GM19452 (cell line): ENCODE results near the gene ADGRA1.
"Not testable (repeated sequence)": the region's sequence is repeated elsewhere in the genome, so short reads cannot be mapped to it uniquely, and the experiment has no call there.

Experiments used
- ATAC-seq: cut with Tn5 transposase; IDR thresholded peaks from one replicate; pipeline ENCODE4 v1.9.1; 2021; ENCODE audit not compliant: unreplicated experiment

ADGRA1 gene

DNA sequence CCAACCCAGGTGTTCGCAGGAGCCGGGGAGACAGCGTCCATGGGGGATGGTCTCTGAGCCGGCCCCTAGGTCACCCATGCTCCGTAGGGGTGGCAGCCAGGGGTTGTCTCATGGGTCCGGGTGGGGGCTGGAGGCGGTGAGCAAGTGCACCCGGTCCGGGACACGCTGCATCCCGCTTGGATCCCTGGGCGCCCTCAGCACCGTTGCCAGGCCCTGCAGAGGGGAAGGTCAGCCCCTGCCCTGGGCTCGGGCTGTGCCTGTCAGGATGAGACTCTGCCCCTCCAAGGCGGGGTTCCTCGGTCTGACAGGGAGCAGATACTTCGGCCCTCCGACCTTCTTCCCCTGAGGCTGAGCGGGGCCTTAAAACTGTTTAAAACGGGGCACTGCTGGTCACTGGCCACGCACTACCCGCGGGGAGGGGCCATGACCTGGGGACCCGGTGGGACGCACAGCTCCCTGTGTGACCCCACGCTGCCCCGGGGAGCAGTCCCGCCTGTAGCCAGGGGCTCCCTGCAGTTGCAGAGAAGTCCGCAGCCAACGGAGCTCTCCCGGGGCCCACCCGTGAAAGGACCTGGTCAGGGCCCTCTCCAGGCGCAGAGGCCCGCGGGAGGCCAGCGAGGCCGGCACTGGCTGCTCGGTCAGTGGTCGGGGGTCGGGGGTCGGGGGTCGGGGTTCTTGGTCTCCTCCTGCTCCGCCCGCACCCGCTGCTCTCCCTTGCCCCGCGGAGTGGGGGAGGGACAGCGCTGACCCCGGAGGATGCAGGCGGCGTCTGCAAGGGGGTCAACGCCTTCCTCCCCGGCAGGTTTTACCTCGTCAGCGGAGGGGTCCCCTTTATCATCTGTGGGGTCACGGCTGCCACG is 38.9 kb downstream of the ADGRA1 start:
- no peak for ATAC-seq

DNA sequence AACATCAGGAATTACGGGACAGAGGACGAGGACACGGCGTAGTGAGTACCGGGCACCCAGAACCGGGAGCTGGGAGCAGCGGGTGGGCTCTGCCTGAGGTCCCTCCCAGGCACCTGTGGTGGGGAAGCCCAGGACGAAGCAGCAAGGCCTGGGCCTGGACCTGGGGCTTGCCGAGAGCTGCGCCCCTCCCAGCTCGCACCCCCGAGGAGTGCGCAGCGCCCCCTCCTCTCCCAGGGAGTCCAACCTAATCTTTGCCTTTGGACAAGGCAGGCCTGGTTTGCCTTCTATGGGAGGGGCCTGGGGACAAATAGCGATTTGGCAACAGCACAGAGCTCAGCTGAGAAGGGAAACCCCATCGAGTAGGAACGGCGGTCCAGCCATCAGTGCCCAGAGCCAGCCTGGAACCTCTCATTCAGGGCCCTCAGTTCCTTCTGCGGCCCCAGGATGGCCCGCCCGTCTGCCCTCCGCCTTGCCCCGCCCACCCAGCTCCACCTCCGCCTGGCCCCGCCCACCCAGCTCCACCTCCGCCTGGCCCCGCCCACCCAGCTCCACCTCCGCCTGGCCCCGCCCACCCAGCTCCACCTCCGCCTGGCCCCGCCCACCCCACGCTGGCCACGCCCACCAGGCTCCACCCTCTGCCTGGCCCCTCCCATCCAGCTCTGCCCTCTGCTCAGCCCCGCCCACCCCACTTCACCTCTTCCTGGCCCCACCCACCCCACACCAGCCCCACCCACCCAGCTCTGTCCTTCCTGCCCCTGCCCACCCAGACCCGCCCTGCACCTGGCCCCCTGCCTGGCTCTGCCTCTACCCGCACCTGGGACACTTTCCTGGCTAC is 39.8 kb downstream of the ADGRA1 start:
- no peak for ATAC-seq

DNA sequence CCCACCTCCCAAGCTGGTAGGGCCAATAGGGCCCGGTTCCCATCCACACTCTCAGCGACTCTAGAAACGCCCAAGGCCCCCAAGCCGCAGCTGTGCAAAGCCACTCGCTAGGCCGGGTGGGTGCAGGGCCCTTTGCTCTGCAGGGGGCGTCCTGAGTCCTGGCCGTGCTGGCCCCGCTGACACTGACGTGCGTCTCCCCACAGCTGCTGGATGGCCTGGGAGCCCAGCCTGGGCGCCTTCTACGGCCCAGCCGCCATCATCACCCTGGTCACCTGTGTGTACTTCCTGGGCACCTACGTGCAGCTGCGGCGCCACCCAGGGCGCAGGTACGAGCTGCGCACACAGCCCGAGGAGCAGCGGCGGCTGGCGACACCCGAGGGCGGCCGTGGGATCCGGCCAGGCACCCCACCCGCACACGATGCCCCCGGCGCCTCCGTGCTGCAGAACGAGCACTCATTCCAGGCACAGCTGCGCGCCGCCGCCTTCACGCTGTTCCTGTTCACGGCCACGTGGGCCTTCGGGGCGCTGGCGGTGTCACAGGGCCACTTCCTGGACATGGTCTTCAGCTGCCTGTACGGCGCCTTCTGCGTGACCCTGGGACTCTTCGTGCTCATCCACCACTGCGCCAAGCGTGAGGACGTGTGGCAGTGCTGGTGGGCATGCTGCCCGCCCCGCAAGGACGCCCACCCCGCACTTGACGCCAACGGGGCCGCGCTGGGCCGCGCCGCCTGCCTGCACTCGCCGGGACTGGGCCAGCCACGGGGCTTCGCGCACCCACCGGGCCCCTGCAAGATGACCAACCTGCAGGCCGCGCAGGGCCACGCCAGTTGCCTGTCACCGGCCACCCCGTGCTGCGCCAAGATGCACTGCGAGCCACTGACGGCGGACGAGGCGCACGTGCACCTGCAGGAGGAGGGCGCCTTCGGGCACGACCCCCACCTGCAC is 40.7 kb downstream of the ADGRA1 start:
- no peak for ATAC-seq

DNA sequence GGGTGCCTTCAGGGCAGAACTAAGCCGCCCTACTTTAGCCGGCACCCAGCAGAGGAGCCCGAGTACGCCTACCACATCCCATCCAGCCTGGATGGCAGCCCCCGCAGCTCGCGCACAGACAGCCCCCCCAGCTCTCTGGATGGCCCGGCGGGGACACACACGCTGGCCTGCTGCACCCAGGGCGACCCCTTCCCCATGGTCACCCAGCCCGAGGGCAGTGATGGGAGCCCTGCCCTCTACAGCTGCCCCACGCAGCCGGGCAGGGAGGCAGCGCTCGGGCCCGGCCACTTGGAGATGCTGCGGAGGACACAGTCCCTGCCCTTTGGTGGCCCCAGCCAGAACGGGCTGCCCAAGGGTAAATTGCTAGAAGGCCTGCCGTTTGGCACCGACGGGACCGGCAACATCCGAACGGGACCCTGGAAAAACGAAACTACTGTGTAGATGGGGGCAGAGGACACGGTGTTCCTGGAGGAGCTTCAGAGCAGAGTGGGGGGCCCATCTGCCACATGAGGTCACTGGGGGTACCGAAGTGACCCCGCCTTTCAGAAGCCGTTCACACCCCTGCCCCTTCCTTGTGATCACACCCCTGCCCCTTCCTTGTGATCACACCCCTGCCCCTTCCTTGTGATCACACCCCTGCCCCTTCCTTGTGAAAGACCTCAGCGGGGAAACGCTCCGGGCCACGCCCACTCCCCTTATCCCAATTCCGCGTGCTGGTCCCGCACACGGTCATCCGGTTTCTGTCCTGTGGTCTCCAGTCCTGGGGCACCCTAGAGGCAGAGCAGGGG is 41.5 kb downstream of the ADGRA1 start:
- no peak for ATAC-seq

DNA sequence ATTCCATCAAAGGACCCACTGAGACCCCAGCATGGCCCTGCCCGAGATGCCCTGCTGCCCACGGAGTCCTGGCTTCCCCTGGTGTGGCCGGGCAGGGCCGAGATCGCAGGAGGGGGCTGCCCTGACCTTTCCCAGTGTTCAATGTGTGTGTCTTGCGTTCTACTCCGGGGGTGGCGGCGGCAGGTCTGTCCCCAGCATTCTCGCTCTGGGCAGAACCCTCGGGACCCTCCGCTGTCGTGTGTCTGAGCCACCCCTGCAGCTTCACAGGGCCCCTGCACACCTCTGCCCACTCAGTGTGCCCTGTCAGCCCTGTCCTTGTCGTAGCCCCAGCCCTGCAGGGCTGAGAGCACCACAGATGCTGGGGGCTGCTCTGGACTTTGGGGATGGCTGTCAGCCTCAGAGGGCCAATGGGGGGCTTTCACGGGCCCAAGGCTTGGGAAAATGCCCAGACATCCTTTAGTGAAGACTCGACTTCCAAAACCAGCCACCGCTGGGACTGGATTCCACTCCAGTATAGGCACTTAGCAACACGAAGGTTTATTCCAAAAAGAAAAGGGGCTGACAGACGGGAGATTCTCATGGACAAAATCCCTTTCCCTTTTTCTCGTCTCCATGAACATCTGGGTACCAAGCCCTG is 42.3 kb downstream of the ADGRA1 start:
- ATAC-seq = no peak

DNA sequence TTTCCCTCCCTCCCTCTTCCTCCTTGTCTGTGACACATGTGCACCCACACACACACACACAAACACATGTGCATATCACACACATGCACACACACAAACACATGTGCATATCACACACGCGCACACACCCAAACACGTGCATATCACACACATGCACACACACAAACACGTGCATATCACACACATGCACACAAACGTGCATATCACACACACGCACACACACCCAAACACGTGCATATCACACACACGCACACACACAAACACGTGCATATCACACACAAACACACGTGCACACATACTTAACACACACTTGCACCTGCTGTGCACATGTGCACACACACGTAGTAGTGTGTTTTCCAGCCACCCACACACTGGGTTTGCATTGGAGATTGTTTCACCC is 42.9 kb downstream of the ADGRA1 start:
- ATAC-seq = no peak

DNA sequence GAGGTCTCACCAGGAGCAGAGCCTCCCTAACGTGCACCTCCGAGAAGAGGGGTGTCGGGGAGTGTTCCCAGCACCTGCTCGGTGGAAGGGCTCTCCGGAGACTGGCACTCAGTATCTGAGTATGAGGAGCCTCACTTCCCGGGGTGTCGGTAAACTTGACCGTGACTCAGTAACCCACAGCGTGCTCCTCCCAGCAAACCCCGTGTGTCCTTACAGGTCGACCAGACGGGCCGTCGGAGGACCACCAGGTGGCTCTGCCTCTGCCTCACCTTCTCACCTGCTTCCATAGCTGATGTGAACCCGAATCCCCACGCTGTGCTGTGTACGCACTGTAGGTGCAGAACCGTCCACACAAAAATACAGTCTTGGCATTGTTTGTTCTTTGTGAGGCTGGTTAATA is 43.3 kb downstream of the ADGRA1 start:
- no peak for ATAC-seq

DNA sequence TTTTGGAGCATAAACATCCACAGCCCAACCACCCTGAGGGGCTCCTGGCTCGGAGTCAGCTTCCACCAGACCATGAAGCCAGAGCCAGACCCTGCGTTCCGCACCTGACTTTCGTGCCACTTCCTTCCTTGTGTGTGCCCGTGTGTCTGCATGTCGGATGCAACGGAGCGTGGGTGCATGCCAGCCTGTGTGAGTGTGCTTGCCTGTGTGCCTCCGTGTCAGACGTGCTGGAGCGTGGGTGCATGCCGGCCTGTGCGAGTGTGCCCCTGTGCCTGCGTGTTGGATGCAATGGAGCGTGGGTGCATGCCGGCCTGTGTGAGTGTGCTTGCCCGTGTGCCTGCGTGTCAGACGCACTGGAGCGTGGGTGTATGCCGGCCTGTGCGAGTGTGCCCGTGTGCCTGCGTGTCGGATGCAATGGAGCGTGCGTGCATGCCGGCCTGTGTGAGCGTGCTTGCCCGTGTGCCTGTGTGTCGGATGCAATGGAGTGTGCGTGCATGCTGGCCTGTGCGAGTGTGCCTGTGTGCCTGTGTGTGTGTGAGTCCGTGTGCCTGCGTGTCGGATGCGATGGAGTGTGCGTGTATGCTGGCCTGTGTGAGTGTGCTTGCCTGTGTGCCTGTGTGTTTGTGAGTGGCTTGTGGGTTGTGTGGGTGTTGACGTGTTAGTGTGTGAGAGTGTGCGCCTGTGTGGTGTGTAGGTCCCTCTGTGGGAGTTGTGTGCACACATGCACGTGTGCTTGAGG is 44.2 kb downstream of the ADGRA1 start:
- ATAC-seq = no peak

DNA sequence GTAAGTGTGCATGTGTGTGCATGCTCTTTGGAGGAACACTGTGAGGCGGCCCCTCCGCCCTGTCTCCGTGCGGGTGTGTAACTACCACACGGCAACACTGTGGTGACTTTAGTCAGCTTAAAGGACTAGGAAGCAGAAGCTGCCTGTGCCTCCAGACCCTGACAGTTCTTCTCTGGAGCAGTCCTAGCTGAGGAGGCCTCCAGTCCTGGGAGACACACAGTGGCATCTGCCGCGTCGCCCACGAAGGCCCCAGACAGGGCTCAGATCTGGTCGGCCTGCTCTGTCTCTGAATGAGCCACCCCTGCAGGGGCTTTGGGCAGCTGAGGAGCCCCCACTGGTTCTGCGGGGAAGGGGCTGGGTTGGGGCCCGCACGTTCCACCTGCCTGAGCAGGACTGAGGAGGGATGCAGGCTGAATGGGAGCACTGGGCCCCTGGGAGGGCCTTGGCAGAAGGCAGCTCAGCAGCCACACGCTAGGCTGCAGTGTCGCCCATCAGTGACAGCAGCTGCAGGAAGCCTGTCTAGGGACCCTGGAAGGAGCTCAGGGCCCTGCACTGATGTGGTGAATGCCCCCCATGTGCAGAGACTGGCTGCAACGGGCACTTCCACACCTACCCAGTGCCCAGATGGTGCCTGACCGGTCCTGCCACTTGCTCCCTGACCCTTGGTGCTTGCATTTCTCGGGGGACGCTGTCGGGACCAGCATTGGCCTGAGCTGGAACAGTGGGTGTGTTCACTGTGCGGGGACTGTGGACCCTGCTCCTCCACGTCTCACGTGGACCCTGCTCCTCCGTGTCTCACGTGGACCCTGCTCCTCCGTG is 45.0 kb downstream of the ADGRA1 start:
- no peak for ATAC-seq

DNA sequence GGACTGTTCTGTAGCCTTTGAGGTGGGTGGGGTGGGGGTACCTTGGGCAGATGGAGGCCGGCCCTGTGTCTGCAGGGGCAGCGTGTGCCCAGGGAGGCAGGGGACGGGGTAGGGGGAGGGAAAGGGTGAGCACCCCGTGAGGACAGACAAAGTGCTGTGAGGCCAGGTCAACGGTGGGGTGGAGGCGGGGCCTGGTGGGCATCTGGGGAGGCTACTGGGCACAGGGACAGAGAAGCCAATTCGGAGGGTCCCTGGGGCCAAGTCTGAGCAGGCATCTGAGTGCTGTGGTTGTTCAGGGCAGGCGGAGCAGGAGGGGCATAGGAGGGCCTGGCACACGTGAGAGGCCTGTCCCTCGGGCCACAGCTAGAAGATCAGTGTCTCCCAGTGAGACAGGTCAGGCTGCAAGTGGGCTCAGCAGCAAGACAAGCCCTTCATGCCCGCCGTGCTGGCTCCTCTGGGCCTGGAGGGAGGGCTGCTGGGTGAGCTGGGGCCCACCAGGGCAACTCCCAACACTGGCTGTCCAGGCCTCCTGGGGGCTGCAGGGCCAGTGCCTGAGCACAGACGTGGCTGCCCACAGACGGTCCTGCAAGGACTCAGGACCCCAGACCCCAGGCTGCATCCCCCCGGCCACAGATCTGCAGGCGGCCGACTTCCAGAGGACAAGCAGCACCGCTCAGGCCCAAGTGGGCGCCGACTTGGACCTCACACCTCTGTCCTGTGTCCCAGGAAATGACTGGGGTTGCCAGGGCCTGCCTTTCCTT is 45.9 kb downstream of the ADGRA1 start:
- ATAC-seq = no peak

DNA sequence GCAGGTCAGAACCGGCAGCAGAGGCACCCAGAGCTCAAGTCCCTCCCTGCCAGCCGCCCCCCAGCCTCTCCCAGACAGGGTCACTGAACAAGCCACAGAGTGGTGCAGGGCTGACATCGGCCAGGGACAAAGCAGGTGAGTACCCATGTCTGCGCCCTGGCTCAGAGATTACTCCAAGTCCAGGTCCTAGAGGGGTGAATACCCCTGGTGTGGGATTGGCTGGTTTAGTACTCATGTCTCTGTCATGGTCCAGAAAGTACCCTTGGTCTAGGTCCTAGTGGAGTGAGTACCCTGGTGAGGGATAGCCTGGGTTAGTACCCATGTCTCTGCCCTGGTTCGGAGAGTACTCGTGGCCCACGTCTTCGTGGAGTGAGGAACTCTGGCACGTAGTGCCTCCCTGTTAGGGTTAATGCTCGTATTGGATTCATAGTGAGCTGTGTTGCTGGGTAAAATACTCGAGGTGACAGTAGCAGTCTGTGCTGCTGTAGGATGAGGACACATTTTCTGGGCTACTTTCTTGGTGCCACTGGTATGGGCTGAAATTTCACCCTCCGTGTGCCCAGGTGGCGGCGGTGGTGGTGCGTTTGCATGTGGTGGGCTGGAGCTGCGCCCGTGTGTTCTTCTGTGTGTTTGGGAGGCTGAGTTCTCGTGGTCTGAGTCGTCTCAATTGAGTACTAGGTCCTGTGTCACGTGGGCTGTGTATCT is 46.8 kb downstream of the ADGRA1 start:
- ATAC-seq = no peak

DNA sequence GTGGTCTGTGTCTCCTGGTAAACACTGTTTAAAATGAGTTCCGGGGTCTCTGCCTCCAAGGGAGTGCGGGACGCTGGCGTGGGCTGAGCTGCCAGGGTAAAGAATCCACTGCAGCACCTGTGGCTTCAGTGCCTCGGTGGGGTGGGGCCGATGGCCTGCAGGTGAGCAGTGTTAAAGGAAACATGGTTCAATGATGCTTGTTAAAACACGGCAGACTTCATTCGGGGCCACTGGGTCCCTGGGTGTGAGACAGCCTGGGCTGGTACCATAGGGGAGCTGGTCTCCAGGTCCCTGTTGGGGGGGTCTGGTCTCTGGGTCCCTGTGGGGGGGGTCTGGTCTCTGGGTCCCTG is 47.4 kb downstream of the ADGRA1 start:
- ATAC-seq = no peak

DNA sequence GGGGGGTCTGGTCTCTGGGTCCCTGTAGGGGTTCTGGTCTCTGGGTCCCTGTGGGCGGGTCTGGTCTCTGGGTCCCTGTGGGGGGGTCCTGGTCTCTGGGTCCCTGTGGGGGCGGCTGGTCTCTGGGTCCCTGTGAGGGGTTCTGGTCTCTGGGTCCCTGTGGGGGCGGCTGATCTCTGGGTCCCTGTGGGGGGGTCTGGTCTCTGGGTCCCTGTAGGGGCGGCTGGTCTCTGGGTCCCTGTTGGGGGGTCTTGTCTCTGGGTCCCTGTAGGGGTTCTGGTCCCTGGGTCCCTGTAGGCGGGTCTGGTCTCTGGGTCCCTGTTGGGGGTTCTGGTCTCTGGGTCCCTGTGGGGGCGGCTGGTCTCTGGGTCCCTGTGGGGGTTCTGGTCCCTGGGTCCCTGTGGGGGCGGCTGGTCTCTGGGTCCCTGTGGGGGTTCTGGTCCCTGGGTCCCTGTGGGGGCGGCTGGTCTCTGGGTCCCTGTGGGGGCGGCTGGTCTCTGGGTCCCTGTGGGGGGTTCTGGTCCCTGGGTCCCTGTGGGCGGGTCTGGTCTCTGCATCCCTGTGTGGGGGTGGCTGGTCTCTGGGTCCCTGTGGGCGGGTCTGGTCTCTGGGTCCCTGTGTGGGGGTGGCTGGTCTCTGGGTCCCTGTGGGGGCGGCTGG is 49.9 kb downstream of the ADGRA1 start:
- not testable (repeated sequence) for ATAC-seq

DNA sequence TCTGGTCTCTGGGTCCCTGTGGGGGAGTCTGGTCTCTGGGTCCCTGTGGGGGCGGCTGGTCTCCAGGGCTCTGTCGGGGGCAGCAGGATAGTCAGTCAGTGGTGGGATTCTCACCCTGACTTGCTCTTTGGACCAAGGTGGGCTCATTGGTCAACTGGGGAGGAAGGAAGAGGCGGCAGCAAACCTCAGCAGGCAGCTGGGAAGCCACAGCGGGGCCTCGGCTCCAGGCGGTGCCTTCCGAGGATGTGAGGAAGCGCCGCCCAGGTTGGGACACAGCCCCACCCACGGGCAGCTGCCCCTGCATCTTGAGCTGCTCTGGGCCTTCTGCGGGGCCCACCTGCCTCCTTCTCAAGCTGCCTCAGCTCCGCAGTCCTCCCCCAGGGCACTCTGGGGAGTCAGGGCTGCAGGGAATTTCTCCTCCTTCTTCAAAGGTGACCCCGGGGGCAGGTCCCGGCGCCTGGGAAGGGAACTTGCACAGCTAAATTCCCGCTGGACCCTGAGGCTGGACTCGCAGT is 51.9 kb downstream of the ADGRA1 start:
- ATAC-seq = no peak

DNA sequence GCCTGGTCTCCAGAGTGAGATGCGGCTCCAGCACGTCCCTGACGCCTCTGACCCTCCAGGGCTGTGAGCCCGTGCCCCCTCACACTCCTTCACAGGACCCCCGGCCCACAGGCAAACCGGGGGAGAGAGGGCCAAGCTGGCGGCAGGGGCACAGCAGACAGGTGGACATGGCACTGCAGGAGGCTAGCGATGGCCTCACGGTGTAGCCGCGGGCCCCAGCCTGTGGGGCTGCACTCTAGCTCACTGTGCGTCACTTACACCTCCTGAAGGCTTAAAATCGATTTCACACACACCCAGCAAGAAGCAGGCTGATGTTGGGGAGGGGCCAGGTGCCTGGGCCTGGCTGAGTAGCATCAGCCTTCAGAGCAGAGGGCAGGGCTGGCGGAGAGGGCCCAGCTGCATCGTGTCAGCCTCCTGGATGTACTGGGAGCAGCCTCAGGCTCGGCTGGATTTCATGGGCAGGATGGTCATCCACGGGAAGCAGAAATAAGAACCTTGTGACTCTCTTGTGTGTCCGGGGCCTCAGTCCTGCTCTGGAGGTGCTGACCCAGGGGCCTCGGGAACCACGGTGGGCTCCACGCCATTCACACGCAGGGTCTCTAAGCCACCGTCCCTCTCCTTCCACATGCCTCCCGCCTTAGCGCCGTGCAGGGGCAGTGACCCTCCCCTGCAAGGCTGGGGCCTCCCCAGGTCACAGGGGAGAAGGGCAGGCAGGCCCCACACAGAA is 52.9 kb downstream of the ADGRA1 start:
- no peak for ATAC-seq
